KMS-11 (cell line): Measurements from ENCODE around the gene KLC4.

Source experiments
- H2AFZ ChIP-seq: fragments of 200-600 bp; sonication (generic); 2 replicates; pipeline ENCODE4 v1.6.1; 2016; ENCODE audit warnings: antibody characterized with exemption, mixed run types, low read depth
- H3K27ac ChIP-seq: fragments of 200-600 bp; sonication (generic); 2 replicates; pipeline ENCODE4 v1.6.1; 2016; ENCODE audit warnings: mild to moderate bottlenecking, mixed run types
- H3K27me3 ChIP-seq: fragments of 200-600 bp; sonication (generic); 2 replicates; pipeline ENCODE4 v1.6.1; 2017; ENCODE audit warnings: mild to moderate bottlenecking, low read depth, mixed run types, moderate library complexity; ENCODE audit not compliant: insufficient read depth
- H3K36me3 ChIP-seq: fragments of 200-600 bp; sonication (generic); 2 replicates; pipeline ENCODE4 v1.6.1; 2017; ENCODE audit warnings: mild to moderate bottlenecking, mixed run types; ENCODE audit not compliant: insufficient read depth
- H3K4me1 ChIP-seq: fragments of 200-600 bp; sonication (generic); 2 replicates; pipeline ENCODE4 v1.6.1; 2016; ENCODE audit warnings: mild to moderate bottlenecking, low read depth, mixed run types; ENCODE audit not compliant: poor library complexity, severe bottlenecking
- H3K4me2 ChIP-seq: fragments of 200-600 bp; sonication (generic); 2 replicates; pipeline ENCODE4 v1.7.0; 2016; ENCODE audit warnings: mild to moderate bottlenecking, mixed run types
- H3K4me3 ChIP-seq: fragments of 200-600 bp; sonication (generic); IDR thresholded peaks from 2 replicates; pipeline ENCODE4 v1.6.1; 2017; ENCODE audit warnings: low read depth, low read length, mixed read lengths; ENCODE audit not compliant: insufficient read depth
- H3K79me2 ChIP-seq: fragments of 200-600 bp; sonication (generic); 2 replicates; pipeline ENCODE4 v1.6.1; 2016; ENCODE audit warnings: low read depth, mixed run types; ENCODE audit not compliant: insufficient read depth
- H3K9ac ChIP-seq: fragments of 200-600 bp; sonication (generic); 2 replicates; pipeline ENCODE4 v1.6.1; 2016; ENCODE audit warnings: mild to moderate bottlenecking, mixed run types
- H4K20me1 ChIP-seq: fragments of 200-600 bp; sonication (generic); 2 replicates; pipeline ENCODE4 v1.6.1; 2016; ENCODE audit warnings: mild to moderate bottlenecking, mixed run types; ENCODE audit not compliant: insufficient read depth
- CTCF ChIP-seq: fragments of 200-600 bp; sonication (generic); conservative IDR thresholded peaks from 2 replicates; pipeline ENCODE4 v1.6.1; 2017; ENCODE audit warnings: low read depth, mild to moderate bottlenecking, antibody characterized with exemption, low read length, moderate library complexity, mixed read lengths

KLC4 gene

DNA sequence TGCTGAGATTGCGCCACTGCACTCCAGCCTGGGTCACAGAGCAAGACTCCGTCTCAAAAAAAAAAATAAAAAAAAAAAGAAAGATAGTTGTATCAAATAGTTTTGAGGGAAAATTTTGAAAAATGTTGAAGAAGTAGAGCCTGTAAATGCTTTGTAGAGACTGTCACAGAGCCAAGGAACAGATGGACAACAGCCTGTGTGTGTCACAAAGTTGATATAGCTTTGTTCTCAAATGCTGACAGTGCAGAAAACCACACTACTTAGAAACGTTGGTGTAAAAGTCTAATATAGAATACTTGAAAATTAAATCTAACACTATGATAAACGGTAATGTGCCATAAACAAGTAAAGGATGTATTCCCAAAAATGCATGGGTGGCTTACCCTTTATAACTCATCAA is 42.1 kb downstream of the KLC4 start:
- no peaks in the 10 kb centered on the region for H4K20me1 ChIP-seq

DNA sequence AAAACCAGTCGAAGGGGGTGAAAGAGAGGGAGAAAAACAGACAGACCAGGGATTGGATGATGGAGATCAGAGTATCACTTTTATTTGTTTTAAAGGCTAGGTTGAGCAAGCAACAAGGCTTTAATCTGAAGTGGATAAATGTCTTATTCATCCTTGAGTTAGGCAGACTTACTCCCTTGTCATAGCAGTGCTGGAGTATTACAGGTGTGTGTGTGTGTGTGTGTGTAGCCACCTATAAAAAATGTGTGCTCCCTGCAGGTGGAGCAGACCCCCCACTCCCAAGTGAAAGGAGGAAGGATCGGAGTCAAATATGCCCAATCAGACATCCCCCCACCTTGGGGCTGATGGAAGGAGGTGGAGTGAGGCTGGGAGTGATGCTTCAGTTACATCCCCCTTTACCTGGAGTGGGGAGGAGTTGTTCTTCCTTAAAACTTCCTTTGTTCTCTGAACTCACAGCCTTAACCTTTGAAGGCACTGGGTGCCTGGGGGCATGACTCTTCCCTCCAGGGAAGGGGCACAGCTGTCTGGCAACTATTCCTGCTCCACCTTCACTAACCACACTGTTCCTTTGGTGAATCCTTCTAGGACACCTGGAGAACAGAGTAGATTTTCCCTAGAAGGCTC is 43.9 kb downstream of the KLC4 start:
- no peak overlapping the region for H3K27ac ChIP-seq
- H3K4me3 ChIP-seq = no peak overlapping the region
- no peak overlapping the region for H2AFZ ChIP-seq
- no peaks in the 10 kb centered on the region for H3K4me1 ChIP-seq
- no peak overlapping the region for H3K9ac ChIP-seq
- no peaks in the 10 kb centered on the region for H3K36me3 ChIP-seq
- no peaks in the 10 kb centered on the region for H3K27me3 ChIP-seq
- no peak for TF ChIP-seq CTCF
- H3K79me2 ChIP-seq = no peaks in the 10 kb centered on the region
- H3K4me2 ChIP-seq = no peak overlapping the region
- no peaks in the 10 kb centered on the region for H4K20me1 ChIP-seq

More for the DNA sequence above, 42.1 kb downstream of the KLC4 start:
- Histone ChIP-seq H3K4me1 (no peaks in the 10 kb centered on the region), H3K27ac (no peak overlapping the region), H2AFZ (no peak overlapping the region), H3K4me3 (no peak overlapping the region), H3K4me2 (no peak overlapping the region), H3K79me2 (no peaks in the 10 kb centered on the region), H3K9ac (no peak overlapping the region), H3K27me3 (no peaks in the 10 kb centered on the region), H3K36me3 (no peaks in the 10 kb centered on the region)
- no peak for TF ChIP-seq CTCF

DNA sequence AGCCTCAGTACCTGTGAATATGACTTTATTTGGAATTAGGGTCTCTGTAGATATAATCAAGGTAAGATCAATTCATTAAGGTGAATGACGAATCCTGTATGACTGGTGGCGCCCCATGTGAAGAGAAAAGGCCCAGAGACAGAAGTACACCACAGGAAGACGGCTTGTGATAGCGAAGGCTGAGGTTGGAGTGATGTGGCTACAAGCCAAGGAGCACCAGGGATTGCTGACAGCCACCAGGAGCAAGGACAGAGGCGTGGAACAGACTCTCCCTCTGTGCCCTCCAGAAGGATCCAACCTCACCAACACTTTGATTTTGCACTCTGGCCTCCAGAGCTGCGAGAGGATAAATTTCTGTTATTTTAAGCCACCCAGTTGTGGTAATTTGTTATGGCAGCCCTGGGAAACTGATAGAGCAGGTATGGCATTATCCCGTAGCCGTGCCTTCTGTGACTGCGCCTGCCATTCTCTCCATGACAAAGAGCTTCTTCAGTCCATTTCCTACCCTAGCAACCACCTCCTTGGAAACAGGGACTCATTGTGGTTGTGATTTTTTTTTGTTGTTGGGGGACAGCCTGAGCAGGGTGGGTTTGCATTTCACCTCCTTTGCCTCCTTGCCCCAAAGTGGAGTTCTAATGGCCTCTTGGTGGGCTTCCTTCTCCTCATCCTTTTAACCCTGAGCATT is 46.2 kb downstream of the KLC4 start:
- no peak for TF ChIP-seq CTCF
- Histone ChIP-seq H3K27ac (no peak overlapping the region), H3K4me2 (no peak overlapping the region), H3K4me1 (no peaks in the 10 kb centered on the region), H2AFZ (no peak overlapping the region), H3K27me3 (no peaks in the 10 kb centered on the region), H3K9ac (no peak overlapping the region), H3K36me3 (no peaks in the 10 kb centered on the region), H3K79me2 (no peaks in the 10 kb centered on the region), H4K20me1 (no peaks in the 10 kb centered on the region), H3K4me3 (no peak overlapping the region)

DNA sequence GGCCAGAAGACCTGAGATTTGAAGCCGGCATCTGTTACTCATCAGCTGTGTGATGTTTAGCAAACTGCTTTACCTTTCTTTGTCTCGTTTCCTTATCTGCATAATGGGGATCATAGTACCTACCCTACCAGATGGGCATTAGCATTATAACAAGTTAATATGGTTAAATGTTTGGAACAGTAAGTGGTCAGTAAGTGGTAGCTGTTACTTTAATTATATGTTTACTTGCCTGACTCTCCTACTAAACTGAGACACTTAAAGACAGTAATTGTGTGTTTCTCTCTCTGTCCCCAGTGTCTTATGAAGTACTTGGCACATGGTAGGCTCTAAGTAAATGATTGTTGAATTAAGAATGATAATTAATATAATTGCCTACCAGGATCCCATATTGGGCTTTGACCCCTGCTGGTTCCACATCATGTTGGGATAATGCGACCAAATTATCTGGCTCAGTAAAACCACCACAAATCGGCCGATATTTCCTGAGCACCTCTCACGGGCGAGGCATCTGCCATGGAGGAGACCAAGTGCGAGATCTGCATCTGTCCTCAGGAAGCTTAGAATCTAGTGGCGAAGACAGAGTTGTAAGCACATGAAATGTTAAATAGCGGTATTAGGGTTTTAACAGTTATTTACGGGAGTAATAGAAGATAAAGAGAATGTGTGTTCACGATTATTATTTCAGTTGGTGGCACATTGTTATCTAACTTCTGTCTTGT is 48.1 kb downstream of the KLC4 start:
- no peak overlapping the region for H3K27ac ChIP-seq
- no peaks in the 10 kb centered on the region for H4K20me1 ChIP-seq

More for the DNA sequence above, 48.1 kb downstream of the KLC4 start:
- H3K4me2 ChIP-seq = no peak overlapping the region
- H3K9ac ChIP-seq = no peak overlapping the region
- no peak overlapping the region for H2AFZ ChIP-seq
- H3K27me3 ChIP-seq = no peaks in the 10 kb centered on the region
- no peaks in the 10 kb centered on the region for H3K36me3 ChIP-seq
- TF ChIP-seq CTCF = no peak
- no peaks in the 10 kb centered on the region for H3K79me2 ChIP-seq
- no peaks in the 10 kb centered on the region for H3K4me1 ChIP-seq
- no peak overlapping the region for H3K4me3 ChIP-seq
